ENCODE results near the gene NR6A1.
A peak's percentile ranks its signal among the peaks of the same experiment; 100 is the strongest.

The NR6A1 gene

GRCh38 chr9:124482431-124483031 lies 288.6 kb downstream of the NR6A1 start:
- Histone ChIP-seq H3K4me2 (no peak overlapping the region), H3K4me1 (ENCODE audit: low read depth, poor library complexity, severe bottlenecking) (no peaks in the 10 kb centered on the region), H3K27ac (no peak overlapping the region), H2AFZ (ENCODE audit: low read depth) (no peak overlapping the region), H4K20me1 (ENCODE audit: insufficient read depth) (no peaks in the 10 kb centered on the region), H3K27me3 (ENCODE audit: insufficient read depth, low read depth) (peaks cover 17% of the 10 kb centered on the region; the same call in 1 of the 2 replicates), H3K4me3 (IDR thresholded peaks at IDR 0.05; ENCODE audit: insufficient read depth, low read depth, low read length) (no peak overlapping the region), H3K36me3 (ENCODE audit: insufficient read depth) (no peaks in the 10 kb centered on the region), H3K9ac (no peak overlapping the region), H3K79me2 (ENCODE audit: insufficient read depth, low read depth) (no peaks in the 10 kb centered on the region)
- no peak for TF ChIP-seq CTCF (conservative IDR thresholded peaks at IDR 0.05; ENCODE audit: low read depth, low read length)

- Histone ChIP-seq H3K9ac (no peak overlapping the region), H2AFZ (ENCODE audit: low read depth) (no peak overlapping the region), H3K4me2 (no peak overlapping the region), H3K4me3 (IDR thresholded peaks at IDR 0.05; ENCODE audit: insufficient read depth, low read depth, low read length) (no peak overlapping the region), H3K36me3 (ENCODE audit: insufficient read depth) (no peaks in the 10 kb centered on the region), H3K27ac (no peak overlapping the region), H3K4me1 (ENCODE audit: low read depth, poor library complexity, severe bottlenecking) (no peaks in the 10 kb centered on the region), H4K20me1 (ENCODE audit: insufficient read depth) (no peaks in the 10 kb centered on the region), H3K27me3 (ENCODE audit: insufficient read depth, low read depth) (peaks cover 16% of the 10 kb centered on the region; the same call in 1 of the 2 replicates), H3K79me2 (ENCODE audit: insufficient read depth, low read depth) (no peaks in the 10 kb centered on the region)
- TF ChIP-seq CTCF (conservative IDR thresholded peaks at IDR 0.05; ENCODE audit: low read depth, low read length) = no peak
Measured at GRCh38 chr9:124481115-124481514, 290.0 kb downstream of the NR6A1 start.

- TF ChIP-seq CTCF (conservative IDR thresholded peaks at IDR 0.05; ENCODE audit: low read depth, low read length) = peak; percentile 29; the same call in 1 of the 2 replicates
- H3K79me2 ChIP-seq (ENCODE audit: insufficient read depth, low read depth) = no peaks in the 10 kb centered on the region
- H3K4me2 ChIP-seq = no peak overlapping the region
- H3K36me3 ChIP-seq (ENCODE audit: insufficient read depth) = no peaks in the 10 kb centered on the region
- no peak overlapping the region for H3K9ac ChIP-seq
- no peaks in the 10 kb centered on the region for H3K4me1 ChIP-seq (ENCODE audit: low read depth, poor library complexity, severe bottlenecking)
- H3K27me3 ChIP-seq (ENCODE audit: insufficient read depth, low read depth) = peaks cover 14% of the 10 kb centered on the region; the same call in 1 of the 2 replicates
- H3K4me3 ChIP-seq (IDR thresholded peaks at IDR 0.05; ENCODE audit: insufficient read depth, low read depth, low read length) = no peak overlapping the region
- no peak overlapping the region for H2AFZ ChIP-seq (ENCODE audit: low read depth)
- H3K27ac ChIP-seq = no peak overlapping the region
- H4K20me1 ChIP-seq (ENCODE audit: insufficient read depth) = no peaks in the 10 kb centered on the region
Measured at GRCh38 chr9:124480621-124480981, 290.5 kb downstream of the NR6A1 start.

- Histone ChIP-seq H3K9ac (no peak overlapping the region), H3K4me2 (no peak overlapping the region), H4K20me1 (ENCODE audit: insufficient read depth) (no peaks in the 10 kb centered on the region), H3K79me2 (ENCODE audit: insufficient read depth, low read depth) (no peaks in the 10 kb centered on the region), H3K27ac (no peak overlapping the region), H3K36me3 (ENCODE audit: insufficient read depth) (no peaks in the 10 kb centered on the region), H2AFZ (ENCODE audit: low read depth) (no peak overlapping the region), H3K4me1 (ENCODE audit: low read depth, poor library complexity, severe bottlenecking) (no peaks in the 10 kb centered on the region), H3K27me3 (ENCODE audit: insufficient read depth, low read depth) (peaks cover 12% of the 10 kb centered on the region; the same call in 1 of the 2 replicates), H3K4me3 (IDR thresholded peaks at IDR 0.05; ENCODE audit: insufficient read depth, low read depth, low read length) (no peak overlapping the region)
- no peak for TF ChIP-seq CTCF (conservative IDR thresholded peaks at IDR 0.05; ENCODE audit: low read depth, low read length)
Measured at GRCh38 chr9:124479947-124480620, 291.0 kb downstream of the NR6A1 start.

All from KMS-11 (cell line).